ENCODE measurements around the gene PARD6B. TPM values are rescaled to one million over a fixed set of nuclear protein-coding genes. Genes with fewer than 3 reads are reported as not detected.

The PARD6B gene
- total and polyA plus RNA-seq, 2 donors (not counting 1 experiment from before 2014, with no cell fraction given) = 0.91 to 6.0 TPM

DNA sequence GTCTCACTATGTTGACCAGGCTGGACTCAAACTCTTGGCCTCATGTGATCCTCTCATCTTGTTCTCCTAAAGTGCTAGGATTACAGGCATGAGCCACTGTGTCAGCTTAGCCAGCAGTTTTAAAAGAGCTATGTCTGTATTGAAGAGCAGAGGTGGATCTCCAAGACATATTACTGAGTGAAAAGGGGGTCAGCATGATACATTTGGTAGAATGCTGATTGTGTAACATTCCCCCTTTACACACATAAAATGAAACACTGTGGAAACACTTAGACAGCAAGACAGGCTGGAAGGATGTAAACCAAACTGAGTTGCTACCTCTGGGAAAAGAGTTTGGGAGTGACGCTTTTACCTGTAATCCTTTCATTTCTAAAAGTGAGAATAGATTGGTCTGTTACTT lies 38.4 kb upstream of the PARD6B start:
- no peak overlapping the region for H3K4me3 ChIP-seq (ENCODE audit: control extremely low read depth in 1 of 5, extremely low read depth in 1 of 5, insufficient read depth in 1 of 5, low read depth in 2 of 5, low read length in 4 of 5)
- TF ChIP-seq, protein P1, sequence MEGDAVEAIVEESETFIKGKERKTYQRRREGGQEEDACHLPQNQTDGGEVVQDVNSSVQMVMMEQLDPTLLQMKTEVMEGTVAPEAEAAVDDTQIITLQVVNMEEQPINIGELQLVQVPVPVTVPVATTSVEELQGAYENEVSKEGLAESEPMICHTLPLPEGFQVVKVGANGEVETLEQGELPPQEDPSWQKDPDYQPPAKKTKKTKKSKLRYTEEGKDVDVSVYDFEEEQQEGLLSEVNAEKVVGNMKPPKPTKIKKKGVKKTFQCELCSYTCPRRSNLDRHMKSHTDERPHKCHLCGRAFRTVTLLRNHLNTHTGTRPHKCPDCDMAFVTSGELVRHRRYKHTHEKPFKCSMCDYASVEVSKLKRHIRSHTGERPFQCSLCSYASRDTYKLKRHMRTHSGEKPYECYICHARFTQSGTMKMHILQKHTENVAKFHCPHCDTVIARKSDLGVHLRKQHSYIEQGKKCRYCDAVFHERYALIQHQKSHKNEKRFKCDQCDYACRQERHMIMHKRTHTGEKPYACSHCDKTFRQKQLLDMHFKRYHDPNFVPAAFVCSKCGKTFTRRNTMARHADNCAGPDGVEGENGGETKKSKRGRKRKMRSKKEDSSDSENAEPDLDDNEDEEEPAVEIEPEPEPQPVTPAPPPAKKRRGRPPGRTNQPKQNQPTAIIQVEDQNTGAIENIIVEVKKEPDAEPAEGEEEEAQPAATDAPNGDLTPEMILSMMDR (IDR thresholded peaks at IDR 0.05) = no peak
- TF ChIP-seq EZH2 (IDR thresholded peaks at IDR 0.05; ENCODE audit: borderline replicate concordance, insufficient read depth, low read depth, low read length, poor library complexity, severe bottlenecking) = no peak
- intact Hi-C loops (cut with micrococcal nuclease) = no loop called here
- no peak overlapping the region for H3K4me3 Mint-ChIP-seq
- H3K79me2 ChIP-seq (ENCODE audit: control insufficient read depth, insufficient read depth, low read length) = no peaks in the 10 kb centered on the region
- no peaks in the 10 kb centered on the region for H3K36me3 ChIP-seq (replicated peaks in 1 of 2; ENCODE audit: control extremely low read depth in 1 of 2, control insufficient read depth in 1 of 2, extremely low read depth in 1 of 2, insufficient read depth in 2 of 2, low read length in 1 of 2)
- peaks cover 12% of the 10 kb centered on the region in 2 donors for H3K4me1 ChIP-seq (ENCODE audit: control insufficient read depth in 2 of 2, insufficient read depth in 2 of 2, low read length in 2 of 2)
- ChIA-PET CTCF (no interaction called here), POLR2A (no interaction called here)
- no peak overlapping the region for H2AFZ ChIP-seq (ENCODE audit: insufficient read depth, low read depth, low read length, poor library complexity, severe bottlenecking)
- no peak overlapping the region for H3K27ac ChIP-seq (ENCODE audit: low read length in 2 of 2)
- DNase-seq (no peak), ATAC-seq (ENCODE audit: low read depth) (no peak)
- H3K9me3 Mint-ChIP-seq (ENCODE audit: insufficient read depth) = no peaks in the 10 kb centered on the region
- no peak overlapping the region for H3K9ac ChIP-seq (ENCODE audit: low read length)
- no peaks in the 10 kb centered on the region for H4K20me1 ChIP-seq (ENCODE audit: control insufficient read depth, insufficient read depth, low read length, poor library complexity, severe bottlenecking)
- H3K27me3 ChIP-seq (replicated peaks in 1 of 4; ENCODE audit: control extremely low read depth in 1 of 4, control insufficient read depth in 3 of 4, insufficient read depth in 4 of 4, low read length in 3 of 4) = peaks cover 0 to 48% (median 9%) of the 10 kb centered on the region in 4 experiments
- H3K4me1 Mint-ChIP-seq = peaks cover 11% of the 10 kb centered on the region
- WGBS (ENCODE audit: insufficient coverage) = no CpG with 5 or more reads among the region's 1 CpG
- H3K27ac Mint-ChIP-seq = no peak overlapping the region
- no peak overlapping the region for H3K4me2 ChIP-seq (replicated peaks; ENCODE audit: low read depth, low read length, poor library complexity, severe bottlenecking)
- peaks cover 47% of the 10 kb centered on the region for H3K27me3 Mint-ChIP-seq
- H3K9me3 ChIP-seq (ENCODE audit: control extremely low read depth in 1 of 3, control insufficient read depth in 2 of 3, insufficient read depth in 1 of 3, low read length in 2 of 3) = no peaks in the 10 kb centered on the region

DNA sequence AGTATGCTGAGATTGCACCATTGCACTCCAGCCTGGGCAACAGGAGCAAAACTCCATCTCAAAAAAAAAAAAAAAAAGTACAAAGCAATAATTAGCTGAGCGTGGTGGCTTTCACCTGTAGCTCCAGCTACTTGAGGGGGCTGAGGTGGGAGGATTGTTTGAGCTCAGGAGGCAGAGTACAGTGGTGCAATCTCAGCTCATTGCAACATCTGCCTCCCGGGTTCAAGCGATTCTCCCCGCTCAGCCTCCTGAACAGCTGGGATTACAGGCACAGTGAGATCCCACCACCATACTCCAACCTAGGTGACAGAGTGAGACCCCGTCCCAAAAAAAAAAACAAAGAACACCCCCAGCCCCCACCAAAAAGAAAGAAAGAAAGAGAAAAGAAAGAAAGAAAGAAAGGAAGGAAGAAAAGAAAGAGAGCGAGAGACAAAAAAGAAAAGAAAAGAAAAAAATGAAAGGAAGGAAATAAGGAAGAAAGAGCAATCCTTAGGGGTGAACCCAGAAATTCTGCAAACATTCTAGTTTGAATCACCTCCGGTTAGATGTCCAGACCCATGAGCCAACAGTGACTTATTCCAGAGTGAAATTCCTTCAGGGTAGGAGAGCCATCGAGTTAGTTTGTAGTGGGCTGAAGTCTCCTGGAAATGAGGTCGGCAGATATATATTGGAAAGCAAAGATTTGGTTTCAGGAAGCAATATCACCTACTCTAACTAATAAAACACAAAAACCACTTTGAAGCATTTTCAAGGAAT lies 36.8 kb upstream of the PARD6B start:
- intact Hi-C loops (cut with micrococcal nuclease) = no loop called here
- no peak overlapping the region for H3K27ac Mint-ChIP-seq
- peaks cover 0 to 39% (median 8%) of the 10 kb centered on the region in 4 experiments for H3K27me3 ChIP-seq (replicated peaks in 1 of 4; ENCODE audit: control extremely low read depth in 1 of 4, control insufficient read depth in 3 of 4, insufficient read depth in 4 of 4, low read length in 3 of 4)
- no peak overlapping the region for H3K4me3 ChIP-seq (ENCODE audit: control extremely low read depth in 1 of 5, extremely low read depth in 1 of 5, insufficient read depth in 1 of 5, low read depth in 2 of 5, low read length in 4 of 5)
- no peak overlapping the region for H3K4me3 Mint-ChIP-seq
- H3K27ac ChIP-seq (ENCODE audit: low read length in 2 of 2) = no peak overlapping the region
- CTCF ChIA-PET = no interaction called here
- H2AFZ ChIP-seq (ENCODE audit: insufficient read depth, low read depth, low read length, poor library complexity, severe bottlenecking) = no peak overlapping the region
- H3K9me3 Mint-ChIP-seq (ENCODE audit: insufficient read depth) = no peaks in the 10 kb centered on the region
- POLR2A ChIA-PET = no interaction called here
- H3K36me3 ChIP-seq (replicated peaks in 1 of 2; ENCODE audit: control extremely low read depth in 1 of 2, control insufficient read depth in 1 of 2, extremely low read depth in 1 of 2, insufficient read depth in 2 of 2, low read length in 1 of 2) = no peaks in the 10 kb centered on the region
- H3K9ac ChIP-seq (ENCODE audit: low read length) = no peak overlapping the region
- no peaks in the 10 kb centered on the region for H3K9me3 ChIP-seq (ENCODE audit: control extremely low read depth in 1 of 3, control insufficient read depth in 2 of 3, insufficient read depth in 1 of 3, low read length in 2 of 3)
- no peaks in the 10 kb centered on the region for H3K79me2 ChIP-seq (ENCODE audit: control insufficient read depth, insufficient read depth, low read length)
- H4K20me1 ChIP-seq (ENCODE audit: control insufficient read depth, insufficient read depth, low read length, poor library complexity, severe bottlenecking) = no peaks in the 10 kb centered on the region
- H3K27me3 Mint-ChIP-seq = peaks cover 43% of the 10 kb centered on the region
- H3K4me2 ChIP-seq (replicated peaks; ENCODE audit: low read depth, low read length, poor library complexity, severe bottlenecking) = no peak overlapping the region
- DNase-seq = no peak
- TF ChIP-seq, protein P1 (IDR thresholded peaks at IDR 0.05) = no peak
- TF ChIP-seq EZH2 (IDR thresholded peaks at IDR 0.05; ENCODE audit: borderline replicate concordance, insufficient read depth, low read depth, low read length, poor library complexity, severe bottlenecking) = no peak
- WGBS (ENCODE audit: insufficient coverage) = 100% methylated on average over 2 of the region's 9 CpGs
- no peak for ATAC-seq (ENCODE audit: low read depth)
- H3K4me1 Mint-ChIP-seq = peaks cover 11% of the 10 kb centered on the region
- H3K4me1 ChIP-seq (ENCODE audit: control insufficient read depth in 2 of 2, insufficient read depth in 2 of 2, low read length in 2 of 2) = peaks cover 12% of the 10 kb centered on the region in 2 donors
